ENCODE results near the gene CDKN3. TPM values are rescaled to one million over a fixed set of nuclear protein-coding genes. Genes with fewer than 3 reads are reported as not detected.

The CDKN3 gene
- polyA plus RNA-seq, 1 experiment: 28.7 TPM

DNA sequence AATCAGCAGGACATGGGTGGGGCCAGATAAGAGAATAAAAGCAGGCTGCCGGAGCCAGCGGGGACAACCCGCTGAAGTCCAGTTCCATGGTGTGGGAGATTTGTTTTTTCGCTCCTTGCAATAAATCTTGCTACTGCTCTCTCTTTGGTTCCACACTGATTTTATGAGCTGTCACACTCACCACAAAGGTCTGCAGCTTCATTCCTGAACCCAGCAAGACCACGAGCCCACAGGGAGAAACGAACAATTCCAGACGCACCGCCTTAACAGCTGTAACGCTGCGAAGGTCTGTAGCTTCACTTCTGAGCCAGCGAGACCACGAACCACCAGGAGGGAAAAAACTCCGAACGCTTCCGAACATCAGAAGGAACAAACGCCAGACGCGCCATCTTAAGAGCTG lies 47.2 kb downstream of the CDKN3 start:
- Histone ChIP-seq H3K27me3 (ENCODE audit: control insufficient read depth, insufficient read depth, low read length) (no peaks in the 10 kb centered on the region), H3K36me3 (ENCODE audit: control insufficient read depth, insufficient read depth, low read length) (no peaks in the 10 kb centered on the region), H3K4me3 (ENCODE audit: low read depth, low read length) (no peak overlapping the region)
- DNase-seq (ENCODE audit: low read depth): peak; percentile 46
- CTCF ChIA-PET: interaction anchor here (0.7 to 1.5 kb wide), 3 partner anchors 18 to 375 kb away, joined by 3 to 4 read pairs (median 3); no protein-coding TSS in a partner anchor
- POLR2A ChIA-PET: no interaction called here
- TF ChIP-seq, protein P1, sequence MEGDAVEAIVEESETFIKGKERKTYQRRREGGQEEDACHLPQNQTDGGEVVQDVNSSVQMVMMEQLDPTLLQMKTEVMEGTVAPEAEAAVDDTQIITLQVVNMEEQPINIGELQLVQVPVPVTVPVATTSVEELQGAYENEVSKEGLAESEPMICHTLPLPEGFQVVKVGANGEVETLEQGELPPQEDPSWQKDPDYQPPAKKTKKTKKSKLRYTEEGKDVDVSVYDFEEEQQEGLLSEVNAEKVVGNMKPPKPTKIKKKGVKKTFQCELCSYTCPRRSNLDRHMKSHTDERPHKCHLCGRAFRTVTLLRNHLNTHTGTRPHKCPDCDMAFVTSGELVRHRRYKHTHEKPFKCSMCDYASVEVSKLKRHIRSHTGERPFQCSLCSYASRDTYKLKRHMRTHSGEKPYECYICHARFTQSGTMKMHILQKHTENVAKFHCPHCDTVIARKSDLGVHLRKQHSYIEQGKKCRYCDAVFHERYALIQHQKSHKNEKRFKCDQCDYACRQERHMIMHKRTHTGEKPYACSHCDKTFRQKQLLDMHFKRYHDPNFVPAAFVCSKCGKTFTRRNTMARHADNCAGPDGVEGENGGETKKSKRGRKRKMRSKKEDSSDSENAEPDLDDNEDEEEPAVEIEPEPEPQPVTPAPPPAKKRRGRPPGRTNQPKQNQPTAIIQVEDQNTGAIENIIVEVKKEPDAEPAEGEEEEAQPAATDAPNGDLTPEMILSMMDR (IDR thresholded peaks at IDR 0.05; ENCODE audit: insufficient read depth, low read depth, low read length): no peak

DNA sequence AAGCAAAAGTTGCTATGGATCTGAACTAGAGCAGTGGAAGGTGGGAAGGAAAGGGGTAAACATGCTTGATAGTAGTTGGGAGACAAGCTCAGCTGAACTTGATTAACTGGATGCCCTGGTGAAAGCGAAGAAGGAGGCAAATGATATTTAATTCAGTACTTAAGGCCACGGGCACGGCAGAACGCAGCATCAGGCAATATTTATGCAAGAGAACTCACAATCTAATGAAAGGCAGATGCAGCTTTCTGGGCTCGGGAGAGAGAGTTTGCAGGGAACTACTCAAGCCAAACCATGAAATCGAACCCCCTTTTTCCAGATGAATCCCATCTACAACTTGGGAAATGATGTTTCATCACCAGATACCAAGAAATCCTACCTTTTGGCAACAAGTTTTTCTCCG lies 47.9 kb downstream of the CDKN3 start:
- CTCF ChIA-PET: interaction anchor here (1.0 to 1.5 kb wide), 2 partner anchors 22 to 24 kb away, joined by 3 to 4 read pairs; no protein-coding TSS in a partner anchor
- Histone ChIP-seq H3K27me3 (ENCODE audit: control insufficient read depth, insufficient read depth, low read length) (no peaks in the 10 kb centered on the region), H3K4me3 (ENCODE audit: low read depth, low read length) (no peak overlapping the region), H3K36me3 (ENCODE audit: control insufficient read depth, insufficient read depth, low read length) (no peaks in the 10 kb centered on the region)
- peak; percentile 56 for DNase-seq (ENCODE audit: low read depth)
- TF ChIP-seq, protein P1 (IDR thresholded peaks at IDR 0.05; ENCODE audit: insufficient read depth, low read depth, low read length): no peak
- POLR2A ChIA-PET: no interaction called here

DNA sequence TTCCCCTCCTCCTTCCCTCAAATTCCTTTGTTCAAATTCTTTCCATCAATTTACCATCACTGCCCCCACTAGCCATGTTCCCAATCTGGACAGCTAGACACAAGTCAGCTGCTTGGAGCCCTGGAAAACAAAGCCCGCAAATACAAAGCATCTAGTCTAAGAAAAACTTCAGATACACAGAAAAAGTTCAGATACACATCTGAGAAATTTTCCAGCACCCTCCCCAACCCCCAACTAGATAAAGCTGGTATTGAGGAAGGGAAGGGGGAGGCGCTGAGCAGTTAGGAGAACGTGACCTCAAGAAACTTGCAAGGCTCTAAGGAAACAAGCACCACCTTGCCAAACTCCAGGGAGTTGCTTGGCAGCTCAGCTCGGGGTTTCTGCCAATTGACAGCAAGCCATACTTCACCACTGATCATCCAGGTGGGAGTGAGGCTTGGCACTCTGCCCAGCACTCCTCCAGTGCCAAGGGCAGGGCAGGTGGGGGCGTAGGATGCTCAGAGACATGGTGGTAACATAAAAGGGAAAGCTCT lies 49.4 kb downstream of the CDKN3 start:
- POLR2A ChIA-PET: no interaction called here
- H3K4me3 ChIP-seq (ENCODE audit: low read depth, low read length): no peak overlapping the region
- CTCF ChIA-PET: no interaction called here
- no peaks in the 10 kb centered on the region for H3K36me3 ChIP-seq (ENCODE audit: control insufficient read depth, insufficient read depth, low read length)
- no peaks in the 10 kb centered on the region for H3K27me3 ChIP-seq (ENCODE audit: control insufficient read depth, insufficient read depth, low read length)
- no peak for DNase-seq (ENCODE audit: low read depth)
- TF ChIP-seq, protein P1 (IDR thresholded peaks at IDR 0.05; ENCODE audit: insufficient read depth, low read depth, low read length): no peak

DNA sequence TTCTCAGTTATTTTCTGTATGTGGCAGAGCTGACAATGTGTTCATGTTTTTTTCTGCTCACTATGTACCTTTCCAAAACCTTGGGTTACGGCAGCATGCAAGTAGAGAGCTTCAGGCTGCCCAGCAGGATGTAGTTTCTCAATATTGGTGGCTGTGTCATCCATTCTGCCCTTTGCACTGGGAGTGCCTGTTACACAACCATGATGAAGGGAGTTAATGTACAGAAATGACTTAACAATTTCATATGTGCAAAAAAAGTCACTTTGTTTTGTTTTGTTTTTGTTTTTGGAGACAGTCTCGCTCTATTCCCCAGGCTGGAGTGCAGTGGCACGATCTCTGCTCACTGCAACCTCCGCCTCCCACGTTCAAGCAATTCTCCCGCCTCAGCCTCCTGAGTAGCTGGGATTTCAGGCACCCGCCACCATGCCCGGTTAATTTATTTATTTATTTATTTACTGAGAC lies 50.5 kb downstream of the CDKN3 start:
- H3K4me3 ChIP-seq (ENCODE audit: low read depth, low read length): no peak overlapping the region
- DNase-seq (ENCODE audit: low read depth): no peak
- H3K36me3 ChIP-seq (ENCODE audit: control insufficient read depth, insufficient read depth, low read length): no peaks in the 10 kb centered on the region
- no peaks in the 10 kb centered on the region for H3K27me3 ChIP-seq (ENCODE audit: control insufficient read depth, insufficient read depth, low read length)
- ChIA-PET POLR2A (no interaction called here), CTCF (no interaction called here)
- TF ChIP-seq, protein P1 (IDR thresholded peaks at IDR 0.05; ENCODE audit: insufficient read depth, low read depth, low read length): no peak

DNA sequence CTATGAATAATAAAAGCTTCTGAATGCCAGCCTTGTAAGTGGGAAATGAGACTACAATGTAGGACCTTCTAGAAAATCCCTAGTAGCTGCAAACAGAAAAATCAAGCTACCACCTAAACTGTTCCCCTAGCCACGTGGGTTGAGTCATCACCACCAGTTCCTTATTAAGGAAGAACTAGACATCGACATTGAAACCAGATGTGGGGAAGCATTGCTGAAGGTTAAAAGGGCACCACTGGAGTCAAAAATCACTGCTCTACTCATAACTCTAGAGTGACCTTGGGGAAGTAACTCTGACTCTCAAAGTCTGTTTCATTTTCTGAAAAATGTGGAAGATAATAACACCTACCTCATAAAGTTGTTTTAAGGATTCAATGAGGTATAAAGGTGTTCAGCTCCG lies 53.7 kb downstream of the CDKN3 start:
- DNase-seq (ENCODE audit: low read depth): peak; percentile 56
- Histone ChIP-seq H3K36me3 (ENCODE audit: control insufficient read depth, insufficient read depth, low read length) (no peaks in the 10 kb centered on the region), H3K27me3 (ENCODE audit: control insufficient read depth, insufficient read depth, low read length) (no peaks in the 10 kb centered on the region), H3K4me3 (ENCODE audit: low read depth, low read length) (no peak overlapping the region)
- CTCF ChIA-PET: interaction anchor here (0.6 to 1.6 kb wide), 8 partner anchors 11 to 1762 kb away, joined by 3 to 6 read pairs (median 3); no protein-coding TSS in a partner anchor
- POLR2A ChIA-PET: no interaction called here
- TF ChIP-seq, protein P1 (IDR thresholded peaks at IDR 0.05; ENCODE audit: insufficient read depth, low read depth, low read length): no peak
